HG03439 (cell line): Measurements from ENCODE around the gene C11orf16.
"Not testable (repeated sequence)": the region's sequence is repeated elsewhere in the genome, so short reads cannot be mapped to it uniquely, and the experiment has no call there.

Source experiments
- ATAC-seq: cut with Tn5 transposase; IDR thresholded peaks from one replicate; pipeline ENCODE4 v1.9.1; 2021; ENCODE audit warnings: mild to moderate bottlenecking, moderate library complexity; ENCODE audit not compliant: unreplicated experiment

Gene C11orf16

DNA sequence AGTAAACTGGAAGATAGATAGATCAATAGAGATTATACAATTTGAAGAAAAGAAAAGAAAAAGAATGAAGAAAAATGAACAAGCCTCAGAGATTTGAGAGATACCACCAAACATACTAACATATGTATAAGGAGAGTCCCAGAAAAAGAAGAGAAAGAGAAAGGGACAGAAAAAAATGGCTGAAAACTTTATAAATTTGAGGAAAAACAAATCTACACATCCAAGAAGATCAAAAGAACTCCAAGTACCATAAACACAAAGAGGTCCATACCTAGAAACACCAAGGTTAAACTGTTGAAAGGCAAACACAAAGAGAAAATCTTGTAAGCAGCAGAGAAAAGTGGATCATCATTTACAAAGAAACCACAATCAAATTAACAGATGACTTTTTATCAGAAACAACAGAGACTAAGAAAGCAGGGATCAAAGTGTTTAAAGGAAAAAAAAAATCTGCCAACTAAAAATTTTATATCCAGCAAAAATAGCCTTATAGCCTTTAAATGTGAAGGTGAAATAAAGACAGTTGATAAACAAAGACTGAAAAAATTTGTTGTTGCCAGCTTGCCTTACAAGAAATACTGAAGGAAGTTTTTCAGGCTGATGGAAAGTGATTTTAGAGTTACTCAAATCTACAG is 33.5 kb downstream of the C11orf16 start:
- ATAC-seq = no peak

DNA sequence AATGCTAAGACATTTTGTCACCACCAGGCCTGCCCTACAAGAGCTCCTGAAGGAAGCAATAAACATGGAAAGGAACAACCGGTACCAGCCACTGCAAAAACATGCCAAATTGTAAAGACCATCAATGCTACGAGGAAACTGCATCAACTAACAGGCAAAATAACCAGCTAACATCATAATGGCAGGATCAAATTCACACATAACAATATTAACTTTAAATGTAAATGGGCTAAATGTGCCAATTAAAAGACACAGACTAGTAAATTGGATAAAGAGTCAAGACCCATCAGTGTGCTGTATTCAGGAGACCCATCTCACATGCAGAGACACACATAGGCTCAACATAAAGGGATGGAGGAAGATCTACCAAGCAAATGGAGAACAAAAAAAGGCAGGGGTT is 41.6 kb downstream of the C11orf16 start:
- not testable (repeated sequence) for ATAC-seq

DNA sequence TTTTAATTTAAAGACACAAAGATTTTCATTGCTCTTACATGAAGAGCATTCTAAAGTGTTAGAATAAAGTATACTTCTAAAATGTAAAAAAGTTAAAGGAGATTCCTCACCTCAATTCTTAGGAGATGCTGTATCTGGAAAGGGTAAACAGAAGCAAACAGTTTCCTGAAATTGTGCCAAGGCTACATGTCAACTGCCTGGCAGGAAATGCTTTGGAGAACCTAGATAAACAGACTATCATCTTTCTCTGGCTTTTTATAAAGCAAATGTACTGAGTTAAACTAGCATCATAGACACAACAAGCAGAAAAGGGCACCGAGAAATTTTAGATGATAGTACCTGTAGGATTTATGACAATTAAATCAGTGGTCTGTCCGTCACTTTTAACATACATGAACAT is 46.4 kb downstream of the C11orf16 start:
- ATAC-seq = no peak

DNA sequence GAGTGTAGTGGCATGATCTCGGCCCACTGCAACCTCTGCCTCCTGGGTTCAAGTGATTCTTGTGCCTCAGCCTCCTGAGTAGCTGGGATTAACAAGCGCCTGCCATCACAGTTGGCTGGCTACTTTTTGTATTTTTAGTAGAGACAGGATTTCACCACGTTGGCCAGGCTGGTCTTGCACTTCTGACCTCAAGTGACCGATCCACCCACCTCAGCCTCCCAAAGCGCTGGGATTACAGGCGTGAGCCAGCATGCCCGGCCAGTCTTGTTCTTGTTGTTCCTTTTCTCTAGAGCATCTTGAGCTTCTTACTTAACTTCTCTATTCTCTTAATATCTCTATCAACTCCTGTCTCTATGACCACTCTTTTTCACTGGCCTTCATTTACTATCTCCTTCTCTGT is 51.2 kb downstream of the C11orf16 start:
- not testable (repeated sequence) for ATAC-seq

DNA sequence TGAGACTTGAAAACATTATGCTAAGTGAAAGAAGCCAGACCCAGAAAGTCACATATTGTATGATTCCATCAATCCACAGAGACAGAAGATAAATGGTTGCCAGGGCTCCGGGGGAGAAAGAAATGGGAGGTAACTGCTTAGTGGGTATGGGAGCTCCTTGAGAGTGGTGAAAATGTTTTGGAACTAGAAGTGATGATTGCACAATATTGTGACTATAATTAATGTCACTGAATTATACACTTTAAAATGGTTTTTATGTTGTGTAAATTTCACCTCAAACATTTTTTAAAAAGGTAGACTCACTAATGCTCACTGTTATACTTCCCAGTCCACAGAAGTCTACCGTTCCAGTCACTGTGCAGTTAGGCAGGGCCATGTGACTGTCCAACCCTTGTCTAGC is 54.0 kb downstream of the C11orf16 start:
- ATAC-seq = no peak

DNA sequence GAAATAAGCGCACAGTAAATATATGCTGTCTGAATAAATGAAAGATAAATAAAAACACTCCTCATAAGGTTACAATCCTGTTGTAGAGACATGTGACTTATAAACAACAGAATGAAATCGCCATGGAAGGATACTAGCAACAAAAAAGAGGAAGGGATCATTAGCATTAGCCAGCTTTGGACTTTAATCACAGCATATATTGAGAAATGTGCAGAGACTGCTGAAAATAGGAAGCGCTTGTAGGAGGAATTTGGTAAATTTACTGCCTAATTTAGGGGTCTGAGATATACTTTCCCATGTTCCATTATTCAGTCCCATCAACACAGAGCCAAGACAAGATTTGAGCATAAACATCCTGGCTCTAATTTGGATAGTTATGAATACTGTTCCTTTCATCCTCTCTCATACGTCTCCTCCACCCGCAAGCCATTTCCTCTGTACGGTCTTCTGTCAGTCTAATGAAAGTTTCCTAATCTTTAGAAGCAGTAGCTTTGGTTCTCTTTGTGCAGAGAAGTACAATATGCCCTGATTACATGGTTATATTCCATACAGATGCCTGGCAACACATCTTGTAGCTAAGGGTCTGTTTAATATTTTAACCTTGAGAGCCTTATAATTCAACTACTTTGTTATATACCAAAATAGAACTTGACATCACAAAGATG is 58.9 kb downstream of the C11orf16 start:
- no peak for ATAC-seq

DNA sequence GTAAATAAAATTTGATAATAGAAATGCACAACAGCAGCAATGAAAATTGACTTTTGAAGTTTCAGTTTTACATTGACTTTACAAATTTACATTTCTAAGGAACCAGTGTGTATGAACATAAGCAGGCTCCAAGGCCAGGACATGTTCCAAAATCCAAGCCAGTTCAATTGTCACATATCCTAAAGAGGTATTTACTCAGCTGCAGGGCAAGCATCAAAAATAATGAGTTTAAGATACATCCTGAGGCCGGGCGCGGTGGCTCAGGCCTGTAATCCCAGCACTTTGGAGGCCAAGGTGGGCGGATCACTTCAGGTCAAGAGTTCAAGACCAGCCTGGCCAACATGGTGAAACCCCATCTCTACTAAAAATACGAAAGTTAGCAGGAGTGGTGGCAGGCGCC is 60.8 kb downstream of the C11orf16 start:
- no peak for ATAC-seq

DNA sequence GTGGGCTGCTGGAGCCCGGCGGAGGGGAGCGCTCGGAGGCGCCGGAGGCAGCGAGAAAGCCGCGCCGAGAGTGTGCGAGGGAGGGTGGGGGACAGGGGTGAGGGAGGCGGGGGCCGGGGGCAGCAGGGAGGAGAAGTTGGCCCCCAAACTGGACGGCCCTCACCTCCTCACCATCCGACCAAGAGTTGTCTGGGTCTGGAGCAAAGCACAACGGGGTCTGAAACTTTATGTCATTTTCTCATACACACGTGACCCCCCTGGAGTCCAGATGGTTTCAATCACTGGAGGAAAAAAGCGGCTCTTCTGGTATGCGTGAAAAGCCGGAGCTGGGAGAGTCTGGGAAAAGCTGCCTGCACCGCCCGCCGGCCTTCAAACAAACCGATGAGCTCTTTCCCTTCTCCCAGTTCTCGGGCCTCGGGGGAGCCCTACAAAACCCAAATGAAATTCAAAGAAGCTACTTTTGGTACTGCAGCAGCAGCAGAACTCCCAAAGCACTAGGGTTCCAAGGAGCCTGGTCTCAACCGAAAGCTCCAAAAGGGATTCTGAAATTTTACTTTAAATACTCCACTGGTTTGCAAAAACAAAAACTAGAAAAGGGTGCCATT is 61.5 kb downstream of the C11orf16 start:
- ATAC-seq = no peak

DNA sequence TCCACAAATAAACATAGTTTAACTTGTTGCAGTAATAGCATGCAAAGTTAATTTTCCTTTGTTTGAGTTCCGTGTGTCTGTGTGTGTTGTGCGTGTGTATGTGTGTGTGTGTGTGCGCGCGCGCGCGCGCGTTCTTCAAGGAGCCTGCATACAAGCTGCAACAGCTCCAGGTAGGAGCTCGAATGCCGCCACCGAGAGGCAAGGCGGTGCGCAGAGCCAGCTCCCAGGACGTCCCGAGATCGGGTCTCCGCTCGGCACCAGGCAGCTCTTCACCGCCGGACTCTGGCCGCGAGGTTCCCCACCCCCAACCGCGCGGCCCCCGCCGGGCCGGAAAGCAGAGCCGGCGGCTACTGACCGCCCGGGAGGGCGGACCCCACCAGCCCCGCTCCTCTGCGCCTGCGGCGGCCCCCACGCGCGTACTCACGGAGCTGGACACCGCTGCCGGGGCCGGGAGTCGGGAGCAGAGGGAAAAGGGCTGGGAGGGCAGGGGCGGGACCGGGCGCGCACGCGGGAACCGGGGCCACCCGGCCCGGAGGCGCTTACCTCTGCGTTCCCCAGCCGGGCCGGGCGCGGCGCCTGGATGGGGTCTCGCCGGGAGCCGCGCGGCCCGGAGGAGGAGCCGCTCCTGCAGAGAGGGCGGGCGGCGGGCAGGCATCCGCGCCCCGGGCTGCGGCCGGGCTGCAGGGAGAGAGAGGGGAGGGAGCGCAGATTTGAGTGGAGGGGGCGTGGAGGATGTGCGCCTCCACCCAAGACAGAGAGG is 62.2 kb downstream of the C11orf16 start:
- ATAC-seq = no peak
